ENCODE measurements around the gene CADM1.

GRCh38 chr11:115267238-115267781 lies 236.9 kb downstream of the CADM1 start:
- TF ChIP-seq, protein P1, sequence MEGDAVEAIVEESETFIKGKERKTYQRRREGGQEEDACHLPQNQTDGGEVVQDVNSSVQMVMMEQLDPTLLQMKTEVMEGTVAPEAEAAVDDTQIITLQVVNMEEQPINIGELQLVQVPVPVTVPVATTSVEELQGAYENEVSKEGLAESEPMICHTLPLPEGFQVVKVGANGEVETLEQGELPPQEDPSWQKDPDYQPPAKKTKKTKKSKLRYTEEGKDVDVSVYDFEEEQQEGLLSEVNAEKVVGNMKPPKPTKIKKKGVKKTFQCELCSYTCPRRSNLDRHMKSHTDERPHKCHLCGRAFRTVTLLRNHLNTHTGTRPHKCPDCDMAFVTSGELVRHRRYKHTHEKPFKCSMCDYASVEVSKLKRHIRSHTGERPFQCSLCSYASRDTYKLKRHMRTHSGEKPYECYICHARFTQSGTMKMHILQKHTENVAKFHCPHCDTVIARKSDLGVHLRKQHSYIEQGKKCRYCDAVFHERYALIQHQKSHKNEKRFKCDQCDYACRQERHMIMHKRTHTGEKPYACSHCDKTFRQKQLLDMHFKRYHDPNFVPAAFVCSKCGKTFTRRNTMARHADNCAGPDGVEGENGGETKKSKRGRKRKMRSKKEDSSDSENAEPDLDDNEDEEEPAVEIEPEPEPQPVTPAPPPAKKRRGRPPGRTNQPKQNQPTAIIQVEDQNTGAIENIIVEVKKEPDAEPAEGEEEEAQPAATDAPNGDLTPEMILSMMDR (IDR thresholded peaks at IDR 0.05 in 8 of 11, conservative IDR thresholded peaks at IDR 0.05 in 3 of 11) = no peak
- no peak for TF ChIP-seq POLR2A (IDR thresholded peaks at IDR 0.05)
